Brain microvascular endothelial cell (primary cell): ENCODE results near the gene SF3B1.
"Not testable (repeated sequence)": the region's sequence is repeated elsewhere in the genome, so short reads cannot be mapped to it uniquely, and the experiment has no call there.

Experiments
- DNase-seq: peaks from one replicate; pipeline ENCODE4 v3.0.0-alpha.2; 2020
- H3K27ac ChIP-seq: fragments of 250-450 bp; sonication (Bioruptor Pico); 2 replicates; pipeline ENCODE4 v1.5.1; 2020; ENCODE audit warnings: mild to moderate bottlenecking, moderate library complexity
- H3K27me3 ChIP-seq: fragments of 250-450 bp; sonication (Bioruptor Pico); replicated peaks from 2 replicates; pipeline ENCODE4 v1.5.1; 2020; ENCODE audit warnings: mild to moderate bottlenecking
- H3K36me3 ChIP-seq: fragments of 250-450 bp; sonication (Bioruptor Pico); replicated peaks from 2 replicates; pipeline ENCODE4 v1.5.1; 2020; ENCODE audit warnings: mild to moderate bottlenecking
- H3K4me3 ChIP-seq: 2 replicates; pipeline ENCODE4 v1.5.1; 2011; ENCODE audit warnings: low read depth, mild to moderate bottlenecking, control low read depth, low read length, moderate library complexity
- CTCF ChIP-seq: IDR thresholded peaks from 2 replicates; pipeline ENCODE4 v1.5.1; 2011; ENCODE audit warnings: low read depth, mild to moderate bottlenecking, moderate library complexity, low read length, control low read depth, inconsistent platforms; ENCODE audit errors: missing control alignments
- in situ Hi-C: cut with HindIII; loops from 2 replicates; pipeline ENCODE4 v1.10.0; 2017; ENCODE audit warnings: low sequenced_read_pairs, low pct_ligation_motif_present

SF3B1 gene

DNA sequence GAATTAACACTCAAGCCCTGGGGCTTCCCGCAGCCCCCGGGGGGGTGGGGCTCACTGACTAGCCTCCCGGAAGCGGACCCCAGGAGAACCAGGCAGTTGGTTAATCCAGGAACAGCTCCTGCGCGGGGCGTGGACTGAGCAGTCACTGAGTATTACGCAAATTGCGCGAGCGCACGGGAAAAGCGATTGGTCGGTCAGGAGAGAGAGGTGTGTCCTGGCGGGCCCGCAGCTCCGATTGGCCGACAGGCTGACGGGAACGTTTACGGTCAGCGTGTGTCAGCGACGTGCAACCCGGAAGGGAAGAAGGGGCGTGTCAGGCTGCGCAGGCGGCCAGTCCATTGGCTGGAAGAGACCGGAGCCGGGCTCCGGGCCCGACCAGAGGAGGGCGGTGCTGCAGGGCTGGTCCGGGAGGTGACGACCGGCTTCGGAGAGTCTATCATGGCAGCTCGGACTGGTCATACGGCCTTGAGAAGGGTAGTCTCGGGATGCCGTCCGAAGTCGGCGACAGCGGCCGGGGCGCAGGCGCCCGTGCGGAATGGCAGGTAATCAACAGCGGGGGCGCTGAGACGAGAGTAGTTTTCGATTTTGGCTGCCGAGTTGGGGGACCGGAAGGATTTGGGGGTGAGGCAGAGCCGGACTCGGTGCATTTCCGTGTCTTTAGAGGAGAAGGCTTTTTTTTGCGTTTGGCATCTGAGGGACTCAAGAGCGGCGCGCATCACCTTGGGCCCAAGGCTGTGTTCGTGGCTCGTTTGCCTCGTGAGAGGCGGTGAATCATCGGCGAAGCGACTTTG lies 18.5 kb upstream of the SF3B1 start, which contains the start of gene COQ10B:
Gene COQ10B, plus strand, starts transcription at position 430 of the 791 bp plus-strand sequence. Its CDS starts 9 bp downstream, at position 439.
- in situ Hi-C loops, result no loop called here
- peak; percentile 54 for TF ChIP-seq CTCF
- H3K27me3 ChIP-seq, result no peaks in the 10 kb centered on the region
- H3K36me3 ChIP-seq, result no peaks in the 10 kb centered on the region
- H3K4me3 ChIP-seq, result peak within 1 kb of the TSS; percentile 97
- peak; percentile 99 for DNase-seq
- peak within 1 kb of the TSS; percentile 100 for H3K27ac ChIP-seq

- DNase-seq, result no peak
- no peaks in the 10 kb centered on the region for H3K36me3 ChIP-seq
- peak overlapping the region; percentile 81 for H3K27ac ChIP-seq
- in situ Hi-C loops, result no loop called here
- peak overlapping the region; percentile 97 for H3K4me3 ChIP-seq
- no peaks in the 10 kb centered on the region for H3K27me3 ChIP-seq
- TF ChIP-seq CTCF, result no peak
These were observed 17.9 kb upstream of the SF3B1 start for GRCh38 chr2:197452754-197453122.

DNA sequence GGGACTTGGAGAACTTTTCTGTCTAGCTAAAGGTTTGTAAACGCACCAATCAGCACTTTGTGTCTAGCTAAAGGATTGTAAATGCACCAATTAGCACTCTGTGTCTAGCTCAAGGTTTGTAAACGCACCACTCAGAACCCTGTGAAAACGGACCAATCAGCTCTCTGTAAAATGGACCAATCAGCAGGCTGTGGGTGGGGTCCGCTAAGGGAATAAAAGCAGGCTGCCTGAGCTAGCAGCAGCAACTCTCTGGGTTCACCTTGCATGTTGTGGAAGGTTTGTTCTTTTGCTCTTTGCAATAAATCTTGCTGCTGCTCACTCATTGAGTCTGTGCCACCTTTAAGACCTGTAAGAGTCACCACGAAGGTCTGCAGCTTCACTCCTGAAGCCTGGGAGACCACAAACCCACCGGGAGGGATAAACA lies 16.1 kb upstream of the SF3B1 start:
- H3K27me3 ChIP-seq, H3K4me3 ChIP-seq, H3K27ac ChIP-seq, H3K36me3 ChIP-seq, in situ Hi-C loops, DNase-seq: not testable (repeated sequence)

DNA sequence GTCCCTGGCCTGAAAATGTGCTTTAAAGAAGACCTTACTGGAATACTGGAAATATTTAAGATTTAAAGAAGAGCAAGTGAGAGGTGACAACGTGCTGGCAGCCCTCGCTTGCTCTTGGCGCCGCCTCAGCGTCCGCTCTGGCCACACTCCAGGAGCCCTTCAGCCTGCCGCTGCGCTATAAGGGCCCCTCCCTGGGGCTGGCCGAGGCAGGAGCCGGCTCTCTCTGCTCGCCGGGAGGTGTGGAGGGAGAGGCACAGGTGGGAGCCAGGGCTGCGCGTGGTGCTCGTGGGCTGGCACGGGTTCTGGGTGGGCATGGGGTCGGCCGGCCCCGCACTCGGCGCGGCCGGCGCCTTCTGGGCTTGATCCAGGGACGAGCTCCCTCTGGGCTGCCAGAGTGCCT lies 15.6 kb upstream of the SF3B1 start:
- no peaks in the 10 kb centered on the region for H3K36me3 ChIP-seq
- H3K27me3 ChIP-seq, result no peaks in the 10 kb centered on the region
- H3K4me3 ChIP-seq, result no peak overlapping the region
- no peak overlapping the region for H3K27ac ChIP-seq
- TF ChIP-seq CTCF, result no peak
- in situ Hi-C loops, result no loop called here
- no peak for DNase-seq

GRCh38 chr2:197446844-197447243 lies 12.0 kb upstream of the SF3B1 start:
- Histone ChIP-seq H3K4me3 (no peak overlapping the region), H3K27ac (no peak overlapping the region), H3K36me3 (no peaks in the 10 kb centered on the region), H3K27me3 (no peaks in the 10 kb centered on the region)
- in situ Hi-C loops, result no loop called here
- no peak for DNase-seq
- no peak for TF ChIP-seq CTCF

DNA sequence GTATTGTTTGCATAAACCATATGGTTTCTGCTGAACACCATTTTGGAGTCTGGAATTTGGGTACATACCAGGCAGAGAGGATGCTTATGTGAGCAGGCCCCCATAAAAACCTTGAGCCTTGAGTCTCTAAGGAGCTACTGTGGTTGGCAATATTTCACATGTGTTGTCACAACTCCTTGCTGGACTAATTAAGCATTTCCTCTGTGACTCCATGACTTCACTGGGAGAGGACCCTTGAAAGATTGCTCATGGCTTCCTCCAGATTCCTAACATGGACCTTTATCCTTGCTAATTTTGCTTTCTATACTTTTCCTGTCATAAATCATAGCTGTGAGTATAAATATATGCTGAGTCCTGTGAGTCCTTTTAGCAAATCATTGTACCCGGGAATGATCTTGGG lies 10.9 kb upstream of the SF3B1 start:
- DNase-seq, result no peak
- H3K27ac ChIP-seq, result no peak overlapping the region
- H3K36me3 ChIP-seq, result no peaks in the 10 kb centered on the region
- H3K4me3 ChIP-seq, result no peak overlapping the region
- in situ Hi-C loops, result no loop called here
- TF ChIP-seq CTCF, result no peak
- H3K27me3 ChIP-seq, result no peaks in the 10 kb centered on the region
